ENCODE measurements around the gene CLEC6A. TPM values are rescaled to one million over a fixed set of nuclear protein-coding genes. Genes with fewer than 3 reads are reported as not detected.

CLEC6A gene
- total RNA-seq, 1 experiment from 2014 or later = 0.17 TPM

GRCh38 chr12:8501720-8502119 lies 46.0 kb downstream of the CLEC6A start:
- Histone ChIP-seq H2AK5ac (ENCODE audit: insufficient read length, low read length) (no peak overlapping the region), H4K5ac (ENCODE audit: insufficient read length, low read depth, low read length) (no peak overlapping the region), H3K23ac (ENCODE audit: insufficient read length, low read depth, low read length) (no peak overlapping the region), H3K9ac (ENCODE audit: extremely low read depth, insufficient read length, low read length) (no peak overlapping the region), H2BK5ac (ENCODE audit: insufficient read length, low read length) (no peak overlapping the region), H3K79me1 (ENCODE audit: insufficient read depth, low read depth, low read length, poor library complexity, severe bottlenecking) (no peaks in the 10 kb centered on the region), H3K23me2 (ENCODE audit: insufficient read length, low read depth, low read length, poor library complexity, severe bottlenecking) (no peaks in the 10 kb centered on the region), H3K9me3 (ENCODE audit: control insufficient read depth, low read depth, low read length) (no peaks in the 10 kb centered on the region), H3K27me3 (ENCODE audit: insufficient read depth, low read length) (no peaks in the 10 kb centered on the region), H2BK120ac (ENCODE audit: low read depth, low read length, poor library complexity, severe bottlenecking) (no peak overlapping the region), H4K8ac (replicated peaks; ENCODE audit: insufficient read length, low read depth, low read length) (no peak overlapping the region), H4K20me1 (ENCODE audit: control insufficient read depth, insufficient read depth, insufficient read length) (no peaks in the 10 kb centered on the region), H3K14ac (ENCODE audit: insufficient read depth, low read length) (no peak overlapping the region), H2BK20ac (ENCODE audit: low read depth, low read length, poor library complexity, severe bottlenecking) (no peak overlapping the region), H2BK12ac (ENCODE audit: insufficient read length, low read depth, low read length) (no peak overlapping the region), H2AFZ (ENCODE audit: low read length) (no peak overlapping the region), H3K27ac (ENCODE audit: insufficient read length, low read depth, low read length) (no peak overlapping the region), H3K79me2 (ENCODE audit: insufficient read depth, low read length) (no peaks in the 10 kb centered on the region), H3K4me1 (ENCODE audit: insufficient read depth, low read length) (peaks cover 3% of the 10 kb centered on the region; the same call in 1 of the 2 replicates), H2BK15ac (ENCODE audit: low read depth, low read length) (no peak overlapping the region), H4K91ac (ENCODE audit: insufficient read length, low read depth, low read length) (no peak overlapping the region), H3K56ac (ENCODE audit: insufficient read length, low read depth, low read length) (no peak overlapping the region), H3T11ph (ENCODE audit: low read length) (no peak overlapping the region), H3K18ac (ENCODE audit: insufficient read length, low read depth, low read length) (no peak overlapping the region), H3K4me2 (ENCODE audit: insufficient read depth, insufficient read length, low read length) (no peak overlapping the region), H3K4ac (ENCODE audit: low read depth, low read length) (no peak overlapping the region)
- H3K9me3 Mint-ChIP-seq = no peaks in the 10 kb centered on the region; a peak in 1 of 5 replicates
- H3K4me1 Mint-ChIP-seq = peaks cover 7 to 16% of the 10 kb centered on the region in 2 experiments
- H3K4me3 Mint-ChIP-seq = no peak overlapping the region
- 100% methylated on average over 2 of the region's 3 CpGs for WGBS (ENCODE audit: extremely low coverage, insufficient read length, low lambda C conversion rate)
- H3K36me3 Mint-ChIP-seq (ENCODE audit: insufficient read depth in 1 of 3, low read depth in 3 of 3) = no peaks in the 10 kb centered on the region
- TF ChIP-seq CTCF (conservative IDR thresholded peaks at IDR 0.05) = no peak
- H3K27ac Mint-ChIP-seq = no peak overlapping the region
- no peaks in the 10 kb centered on the region for H3K27me3 Mint-ChIP-seq (ENCODE audit: low read depth)
- DNase-seq = no peak

All from H9 (cell line).